ENCODE results near the gene TMEM100. TPM values are rescaled to one million over a fixed set of nuclear protein-coding genes. Genes with fewer than 3 reads are reported as not detected.

Gene TMEM100
- 7.8 and 9.9 TPM in 2 replicates for total RNA-seq

GRCh38 chr17:55722742-55723487, at the start of gene TMEM100:
Gene TMEM100 (minus strand): TSS chr17:55722864. CDS start chr17:55721070, 1,794 bp downstream.

DNA sequence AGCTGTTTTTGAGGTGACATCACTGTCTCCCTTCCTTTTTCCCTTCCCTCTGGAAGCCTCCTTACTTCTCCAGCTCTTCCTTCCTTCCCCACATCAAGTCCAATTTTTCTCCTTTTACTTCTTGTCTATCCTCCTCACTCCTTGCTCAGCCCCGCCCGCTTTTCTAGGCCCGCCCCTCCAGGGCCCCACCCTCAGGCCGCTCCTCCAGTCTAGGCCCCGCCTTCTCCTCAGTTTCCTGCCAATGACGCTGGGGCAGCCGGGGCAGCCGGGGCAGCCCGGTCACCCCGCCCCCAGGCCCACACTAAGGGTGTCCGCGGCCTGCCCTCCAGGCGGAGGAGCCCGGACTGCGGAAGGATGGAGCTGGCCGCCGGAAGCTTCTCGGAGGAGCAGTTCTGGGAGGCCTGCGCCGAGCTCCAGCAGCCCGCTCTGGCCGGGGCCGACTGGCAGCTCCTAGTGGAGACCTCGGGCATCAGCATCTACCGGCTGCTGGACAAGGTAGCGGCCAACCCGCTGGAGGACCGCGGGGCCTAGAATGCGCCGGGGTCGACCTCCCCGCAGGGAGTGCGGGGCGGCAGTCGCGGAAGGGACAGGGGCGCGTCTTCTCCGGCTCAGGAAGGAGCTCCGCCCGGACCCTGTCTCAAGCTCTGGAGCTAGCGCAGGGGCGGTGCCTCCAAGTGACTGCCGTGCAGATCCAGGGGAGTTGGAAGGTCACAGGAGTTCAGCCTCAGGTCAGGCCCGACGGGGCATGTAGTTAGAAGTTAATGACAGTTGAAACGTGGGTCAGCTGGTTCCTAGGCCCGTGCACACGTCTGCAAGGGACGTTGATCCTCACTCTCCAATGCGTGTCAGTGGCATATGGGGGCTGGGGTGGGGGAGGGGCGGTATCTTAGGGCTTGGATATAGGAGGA, 28.3 kb upstream of the TMEM100 start, which contains the start of gene PCTP:
TSS of gene PCTP (plus strand) at position 302 of the 908 bp plus-strand sequence. CDS start at position 355, 53 bp downstream.

Other genes with a start within 250 kb of the TMEM100 start
- gene SMIM36, start 211.4 kb downstream of the TMEM100 start, total RNA-seq = not detected in 2 replicates
- 9.4 and 16.2 TPM in 2 replicates for gene PCTP, start 28.2 kb upstream of the TMEM100 start, total RNA-seq

Measured in subcutaneous preadipocyte (primary cell).